K562 (cell line): ENCODE results near the gene MCEMP1. TPM values are rescaled to one million over a fixed set of nuclear protein-coding genes. Genes with fewer than 3 reads are reported as not detected.

Experiments
- ADNP ChIP-seq: fragments of 200-800 bp; sonication (Bioruptor generic); IDR thresholded peaks from 2 replicates; pipeline ENCODE4 v1.6.1; 2016; ENCODE audit warnings: missing genetic modification characterization, missing compliant biosample characterization
- BCL6 ChIP-seq: fragments of 250-450 bp; sonication (Bioruptor Pico); IDR thresholded peaks from 2 replicates; pipeline ENCODE4 v1.4.0; 2020
- CBFA2T3 ChIP-seq: fragments of 450-650 bp; IDR thresholded peaks from 2 replicates; pipeline ENCODE4 v1.6.1; 2017
- JUND ChIP-seq, 2 experiments: IDR thresholded peaks; 2 replicates in 1 of 2; 3 replicates in 1 of 2; pipeline ENCODE4 v1.6.1; 2011; ENCODE audit warnings: borderline replicate concordance in 2 of 2, low read depth in 2 of 2, low read length in 2 of 2, improper control_type of control experiment in 1 of 2, missing biosample characterization in 1 of 2, missing genetic modification characterization in 1 of 2, missing genetic modification reagents in 1 of 2
- MECOM ChIP-seq: fragments of 250-450 bp; sonication (Bioruptor Pico); IDR thresholded peaks from 2 replicates; pipeline ENCODE4 v1.8.0; 2022; ENCODE audit warnings: inconsistent platforms
- MEIS2 ChIP-seq: fragments of 450-650 bp; IDR thresholded peaks from 2 replicates; pipeline ENCODE4 v1.6.1; 2014; ENCODE audit warnings: mild to moderate bottlenecking; ENCODE audit not compliant: partially characterized antibody
- NR4A1 ChIP-seq, 2 experiments: fragments of 250-450 bp in 1 of 2; fragments of 450-650 bp in 1 of 2; sonication (Bioruptor Pico) in 1 of 2; IDR thresholded peaks; 2 replicates each; pipeline versions ENCODE4 v1.4.0 to v1.6.1; 2016 to 2020; ENCODE audit warnings: mild to moderate bottlenecking in 2 of 2, missing compliant biosample characterization in 1 of 2, missing genetic modification characterization in 1 of 2, moderate library complexity in 1 of 2
- NRF1 ChIP-seq, 2 experiments: fragments of 450-650 bp; IDR thresholded peaks in 1 of 2; conservative IDR thresholded peaks in 1 of 2; 2 replicates each; pipeline ENCODE4 v1.6.1; 2014; ENCODE audit warnings: mild to moderate bottlenecking in 2 of 2
- PPARD ChIP-seq: fragments of 250-450 bp; sonication (Bioruptor Pico); IDR thresholded peaks from 2 replicates; pipeline ENCODE4 v1.8.0; 2022; ENCODE audit warnings: inconsistent platforms, mild to moderate bottlenecking, moderate library complexity
- SIRT6 ChIP-seq: IDR thresholded peaks from one replicate; pipeline ENCODE4 v1.6.1; 2012; ENCODE audit warnings: low read depth, mild to moderate bottlenecking, control low read depth, inconsistent platforms, low read length, moderate library complexity
- STAT6 ChIP-seq: sonication (generic); formaldehyde crosslinking; IDR thresholded peaks from 2 replicates; pipeline ENCODE4 v1.8.1; 2023; ENCODE audit warnings: mild to moderate bottlenecking, missing genetic modification reagents
- ZBTB40 ChIP-seq, 2 experiments: fragments of 450-650 bp in 1 of 2; sonication (generic) in 1 of 2; formaldehyde crosslinking in 1 of 2; IDR thresholded peaks; 2 replicates each; pipeline versions ENCODE4 v1.7.1 to v1.9.0; 2016 to 2022; ENCODE audit warnings: inconsistent platforms in 1 of 2, mild to moderate bottlenecking in 1 of 2, missing genetic modification reagents in 1 of 2
- ZNF165 ChIP-seq: fragments of 250-450 bp; sonication (Bioruptor Pico); IDR thresholded peaks from 2 replicates; pipeline ENCODE4 v1.4.0; 2020; ENCODE audit warnings: borderline replicate concordance
- ZNF384 ChIP-seq: IDR thresholded peaks from 2 replicates; pipeline ENCODE4 v1.6.1; 2012; ENCODE audit warnings: low read depth, low read length, improper control_type of control experiment
- ZNF507 ChIP-seq: conservative IDR thresholded peaks from 2 replicates; pipeline ENCODE4 v1.6.1; 2017; ENCODE audit warnings: missing genetic modification characterization, missing compliant biosample characterization
- polyA plus RNA-seq, 8 experiments: library from polyadenylated mRNA; depleted of rRNA in 4 of 8; stranded (reverse) in 5 of 8; unstranded in 3 of 8; fragments of >200 nt; fragmentation: Nextera tagmentation in 2 of 8; fragmentation: Illumina TruSeq in 1 of 8; extraction: Ambion mirVana in 2 of 8; extraction: Trizol in 1 of 8; gene quantifications; 2 replicates each; pipeline versions ENCODE4 v1.2.1 to v1.2.3, GENCODE V29; 2011 to 2014; ENCODE audit warnings: inconsistent platforms in 1 of 8, missing spikeins in 1 of 8
- total RNA-seq, 7 experiments: library from RNA; depleted of rRNA in 6 of 7; stranded (reverse); fragments of >200 nt in 6 of 7; fragmentation: Illumina TruSeq in 2 of 7; extraction: Trizol in 2 of 7; gene quantifications; 2 replicates each; pipeline versions ENCODE4 v1.2.1 to v1.2.3, GENCODE V29; 2011 to 2021; ENCODE audit warnings: low replicate concordance in 1 of 7

The MCEMP1 gene
- total and polyA plus RNA-seq, 9 of the 15 experiments (the other 6 are each of a cell fraction or from before 2014, with no cell fraction given) = 0.11 to 1.8 (median 0.51) TPM

GRCh38 chr19:7652061-7652641 is 24.7 kb upstream of the MCEMP1 start (continued):
- TF ChIP-seq ADNP (tag) (no peak; the same call in 1 of the 2 replicates), NR4A1 (CRISPR knock-in tag; IDR thresholded peaks at IDR 0.05) (no peak), NR4A1 (tag; IDR thresholded peaks at IDR 0.05) (peak; percentile 62; the same call in 1 of the 2 replicates), JUND (IDR thresholded peaks at IDR 0.05; ENCODE audit: borderline replicate concordance, low read depth, low read length) (peak; percentile 75), JUND (tag; IDR thresholded peaks at IDR 0.05; ENCODE audit: borderline replicate concordance, low read depth, low read length) (peak; percentile 70; the same call in 1 of the 3 replicates), STAT6 (CRISPR knock-in tag) (no peak), ZNF507 (no peak), NRF1 (conservative IDR thresholded peaks at IDR 0.05 in 1 of 2, IDR thresholded peaks at IDR 0.05 in 1 of 2) (peak; percentile 28 to 51; a peak in 1 of 4 replicates), ZBTB40 (IDR thresholded peaks at IDR 0.05) (peak; percentile 52), ZBTB40 (CRISPR knock-in tag; IDR thresholded peaks at IDR 0.05) (no peak), ZNF165 (CRISPR knock-in tag) (no peak), SIRT6 (no peak), BCL6 (no peak), MEIS2 (peak; percentile 3), ZNF384 (peak; percentile 85), CBFA2T3 (peak; percentile 25; the same call in 1 of the 2 replicates), PPARD (no peak), MECOM (CRISPR knock-in tag) (no peak)
